Naive thymus-derived CD4-positive, alpha-beta T cell (primary cell): ENCODE data around the gene DHX40. TPM values are rescaled to one million over a fixed set of nuclear protein-coding genes. Genes with fewer than 3 reads are reported as not detected.
A peak's percentile ranks its signal among the peaks of the same experiment; 100 is the strongest.

Source experiments
- ATAC-seq: fragments of 150-1000 bp; cut with Tn5 transposase; 2 replicates; pipeline ENCODE4 v1.10.0; 2021; ENCODE audit warnings: mild to moderate bottlenecking, moderate library complexity
- CTCF ChIA-PET: fragments of 350-600 bp; sonication (Branson Sonifier 250); formaldehyde crosslinking; loops from one replicate; lab custom pipeline; 2021; ENCODE audit warnings: antibody characterized with exemption; lab: Charles Lee
- POLR2A ChIA-PET: fragments of 350-600 bp; sonication (Branson Sonifier 250); formaldehyde crosslinking; loops from one replicate; lab custom pipeline; 2021; ENCODE audit warnings: antibody characterized with exemption, inconsistent platforms; lab: Charles Lee
- DNase-seq, 9 donors: peaks; one replicate each; pipeline versions ENCODE4 v3.0.0 to v3.0.0-alpha.2; 2020 to 2022; ENCODE audit warnings: mixed read lengths in 1 of 9
- H3K27ac ChIP-seq: one replicate; pipeline ENCODE4 v1.7.0; 2013; ENCODE audit warnings: mild to moderate bottlenecking, low read depth, low read length, moderate library complexity
- H3K27me3 ChIP-seq, 2 donors: one replicate each; pipeline ENCODE4 v1.7.0; 2013; ENCODE audit warnings: low read length in 2 of 2, mild to moderate bottlenecking in 2 of 2, moderate library complexity in 2 of 2; ENCODE audit not compliant: control insufficient read depth in 2 of 2, insufficient read depth in 2 of 2
- H3K36me3 ChIP-seq, 3 experiments: 1 replicate in 2 of 3; 2 replicates in 1 of 3; pipeline ENCODE4 v1.7.0; 2013; ENCODE audit warnings: low read length in 3 of 3, mild to moderate bottlenecking in 3 of 3, moderate library complexity in 1 of 3; ENCODE audit not compliant: insufficient read depth in 3 of 3, control insufficient read depth in 2 of 3
- H3K4me1 ChIP-seq, 2 donors: one replicate each; pipeline ENCODE4 v1.7.0; 2013; ENCODE audit warnings: low read length in 2 of 2, mild to moderate bottlenecking in 2 of 2, moderate library complexity in 1 of 2; ENCODE audit not compliant: control insufficient read depth in 2 of 2, insufficient read depth in 2 of 2
- H3K4me3 ChIP-seq: 2 replicates; pipeline ENCODE4 v1.7.0; 2013; ENCODE audit warnings: mild to moderate bottlenecking, low read length
- H3K9me3 ChIP-seq, 3 experiments: 1 replicate in 2 of 3; 2 replicates in 1 of 3; pipeline ENCODE4 v1.7.0; 2013; ENCODE audit warnings: low read length in 3 of 3; ENCODE audit not compliant: control insufficient read depth in 2 of 3
- H3K27ac Mint-ChIP-seq, 9 donors: one replicate each; pipeline ENCODE4 v1.8.0; 2020 to 2022; ENCODE audit warnings: mixed read lengths in 9 of 9, mild to moderate bottlenecking in 8 of 9, moderate library complexity in 5 of 9, inconsistent platforms in 2 of 9
- H3K27me3 Mint-ChIP-seq, 5 donors: one replicate each; pipeline ENCODE4 v1.8.0; 2021 to 2022; ENCODE audit warnings: mixed read lengths in 5 of 5, mild to moderate bottlenecking in 1 of 5
- H3K36me3 Mint-ChIP-seq, 5 donors: one replicate each; pipeline ENCODE4 v1.8.0; 2020 to 2022; ENCODE audit warnings: mixed read lengths in 5 of 5, mild to moderate bottlenecking in 3 of 5, inconsistent platforms in 1 of 5
- H3K4me1 Mint-ChIP-seq, 7 donors: one replicate each; pipeline ENCODE4 v1.8.0; 2020 to 2022; ENCODE audit warnings: mixed read lengths in 7 of 7, mild to moderate bottlenecking in 3 of 7, inconsistent platforms in 1 of 7
- H3K4me3 Mint-ChIP-seq, 10 donors: one replicate each; pipeline ENCODE4 v1.8.0; 2020 to 2022; ENCODE audit warnings: mild to moderate bottlenecking in 10 of 10, mixed read lengths in 10 of 10, moderate library complexity in 6 of 10, inconsistent platforms in 2 of 10
- H3K9me3 Mint-ChIP-seq, 11 donors: one replicate each; pipeline ENCODE4 v1.8.0; 2020 to 2022; ENCODE audit warnings: mixed read lengths in 11 of 11, mild to moderate bottlenecking in 4 of 11, inconsistent platforms in 1 of 11, moderate library complexity in 1 of 11
- intact Hi-C, 2 donors: fragments of 100-400 bp; cut with micrococcal nuclease; formaldehyde crosslinking; loops; one replicate each; pipeline ENCODE4 v1.15.1; 2023
- polyA plus RNA-seq, 2 donors: library from polyadenylated mRNA; unstranded; fragments of 300-500 nt; fragmentation: Illumina TruSeq; gene quantifications; one replicate each; pipeline ENCODE4 v1.2.3, GENCODE V29; 2021
- total RNA-seq, 6 experiments: library from RNA in 5 of 6; stranded (reverse) in 5 of 6; gene quantifications; 1 replicate in 5 of 6; 2 replicates in 1 of 6; pipeline ENCODE4 v1.2.3 and lab custom pipeline; 2021 to 2026

Gene DHX40
- total and polyA plus RNA-seq, 7 experiments from 2014 or later = 21.3 to 44.9 (median 28.5) TPM

DNA sequence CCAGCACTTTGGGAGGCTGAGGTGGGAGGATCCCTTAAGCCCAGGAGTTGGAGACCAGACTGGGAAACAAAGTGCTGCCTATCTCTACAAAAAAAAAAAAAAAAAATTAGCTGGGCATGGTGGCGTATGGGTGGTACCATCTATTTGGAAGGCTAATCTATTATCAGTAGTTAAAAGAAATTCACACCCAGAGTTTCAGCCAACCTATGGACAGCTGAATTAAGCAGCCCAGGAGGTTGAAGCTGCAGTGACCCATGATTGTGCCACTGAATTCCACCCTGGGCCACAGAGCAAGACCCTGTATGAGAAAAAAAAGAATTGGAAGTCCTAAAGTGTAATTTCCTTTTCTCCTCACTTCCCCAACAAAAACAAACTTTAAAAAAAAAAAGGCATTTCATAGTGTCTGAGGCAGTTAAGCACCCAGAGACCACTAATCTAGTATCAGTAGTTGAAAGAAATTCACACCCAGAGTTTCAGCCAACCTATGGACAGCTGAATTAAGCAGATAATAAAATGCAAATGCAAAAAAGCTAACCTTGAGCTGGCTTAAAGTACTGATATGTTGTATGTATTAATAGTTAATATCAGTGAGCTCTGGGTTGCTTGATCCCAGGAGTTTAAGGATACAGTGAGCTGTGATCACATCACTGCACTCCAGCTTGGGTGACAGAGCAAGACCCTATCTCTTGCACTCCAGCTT, 72.4 kb downstream of the DHX40 start:
- intact Hi-C loops = no loop called here

DNA sequence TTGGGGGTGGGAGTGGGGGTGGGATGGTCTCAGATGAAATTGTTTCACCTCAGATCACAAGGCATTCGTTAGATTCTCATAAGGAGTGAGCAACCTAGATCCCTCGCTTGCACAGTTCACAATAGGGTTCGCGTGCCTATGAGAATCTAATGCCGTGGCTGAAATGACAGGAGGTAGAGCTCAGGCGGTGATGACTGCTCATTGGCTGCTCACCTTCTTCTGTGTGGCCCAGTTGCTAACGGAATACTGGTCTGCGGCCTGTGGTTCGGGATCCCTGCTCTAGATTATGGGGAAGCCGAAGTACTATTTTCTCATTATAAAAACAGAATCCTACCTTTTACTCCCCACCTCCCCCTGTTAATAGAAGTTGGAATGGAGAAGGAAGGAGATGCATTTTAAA, 73.1 kb downstream of the DHX40 start:
- H3K27ac Mint-ChIP-seq = peak overlapping the region in 1 of 9 donors; percentile 24
- intact Hi-C loops = no loop called here
- H3K4me3 ChIP-seq = no peak overlapping the region
- ATAC-seq = no peak
- no peaks in the 10 kb centered on the region for H3K27me3 ChIP-seq
- POLR2A ChIA-PET = no interaction called here
- H3K4me1 Mint-ChIP-seq = peaks cover 37 to 79% (median 64%) of the 10 kb centered on the region in 7 donors
- H3K36me3 Mint-ChIP-seq = peaks cover 0 to 3% (median 0%) of the 10 kb centered on the region in 5 donors
- no peaks in the 10 kb centered on the region for H3K9me3 Mint-ChIP-seq
- H3K36me3 ChIP-seq = peaks cover 0 to under 1% (median 0%) of the 10 kb centered on the region in 3 experiments
- H3K4me1 ChIP-seq = peaks cover 31 to 32% of the 10 kb centered on the region in 2 donors
- no peak overlapping the region for H3K4me3 Mint-ChIP-seq
- no peaks in the 10 kb centered on the region for H3K27me3 Mint-ChIP-seq
- CTCF ChIA-PET = no interaction called here
- no peak overlapping the region for H3K27ac ChIP-seq
- H3K9me3 ChIP-seq = no peaks in the 10 kb centered on the region
- no peak for DNase-seq

More for the DNA sequence above, 72.4 kb downstream of the DHX40 start:
- peak overlapping the region in 1 of 10 donors; percentile 45 for H3K4me3 Mint-ChIP-seq
- peaks cover 0 to 1% (median 0%) of the 10 kb centered on the region in 5 donors for H3K36me3 Mint-ChIP-seq
- H3K9me3 Mint-ChIP-seq = no peaks in the 10 kb centered on the region
- H3K27me3 Mint-ChIP-seq = no peaks in the 10 kb centered on the region
- Histone ChIP-seq H3K36me3 (no peaks in the 10 kb centered on the region), H3K4me3 (no peak overlapping the region), H3K27ac (no peak overlapping the region), H3K4me1 (peaks cover 37 to 40% of the 10 kb centered on the region in 2 donors), H3K9me3 (no peaks in the 10 kb centered on the region), H3K27me3 (no peaks in the 10 kb centered on the region)
- ChIA-PET CTCF (interaction anchor here (1.0 kb wide), 1 partner anchor 275 kb away, joined by 3 read pairs; no protein-coding TSS in a partner anchor), POLR2A (interaction anchor here (0.6 kb wide), 1 partner anchor 19 kb away, joined by 5 read pairs; no protein-coding TSS in a partner anchor)
- peak overlapping the region in 3 of 9 donors; percentile 8 to 34 (median 29) for H3K27ac Mint-ChIP-seq
- no peak for ATAC-seq
- peaks cover 34 to 81% (median 64%) of the 10 kb centered on the region in 7 donors for H3K4me1 Mint-ChIP-seq
- DNase-seq = no peak

DNA sequence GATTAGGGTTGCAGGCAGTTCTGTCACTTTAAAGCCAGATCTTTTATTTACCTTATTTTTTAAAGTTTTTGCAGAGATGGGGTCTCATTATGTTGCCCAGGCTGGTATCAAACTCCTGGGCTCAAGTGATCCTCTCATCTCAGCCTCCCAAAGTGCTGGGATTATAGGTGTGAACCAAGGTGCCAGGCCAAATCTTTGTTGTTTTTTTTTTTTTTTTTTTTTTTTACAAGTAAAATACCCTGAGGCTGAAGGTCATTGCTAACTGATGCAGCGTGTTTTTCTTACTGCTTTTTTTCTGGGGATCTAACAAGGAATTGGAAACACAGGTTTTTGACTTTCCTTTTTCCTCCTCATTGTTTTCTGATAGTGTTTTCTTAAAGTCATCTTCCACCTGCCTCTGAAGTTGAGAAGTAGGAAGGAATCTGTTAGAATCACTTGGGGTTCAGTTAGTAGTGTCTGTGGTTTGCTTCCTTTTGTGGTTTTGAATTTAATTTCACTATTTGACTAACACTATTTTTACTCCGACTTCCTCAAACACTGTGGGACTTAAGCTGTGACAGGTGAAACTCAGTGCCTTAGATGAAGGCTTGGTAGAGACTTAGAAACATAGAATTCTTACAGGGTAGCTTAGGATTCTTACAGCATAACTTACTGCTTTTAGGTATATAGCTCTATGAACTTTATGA, 76.5 kb downstream of the DHX40 start:
- H3K27ac Mint-ChIP-seq = peak overlapping the region; percentile 7 to 89 (median 64)
- Histone ChIP-seq H3K9me3 (no peaks in the 10 kb centered on the region), H3K36me3 (peaks cover 0 to 18% (median 4%) of the 10 kb centered on the region in 3 experiments), H3K27ac (no peak overlapping the region), H3K4me3 (no peak overlapping the region), H3K4me1 (peaks cover 17 to 20% of the 10 kb centered on the region in 2 donors), H3K27me3 (no peaks in the 10 kb centered on the region)
- peak in 6 of 9 donors; percentile 24 to 51 (median 44) for DNase-seq
- CTCF ChIA-PET = no interaction called here
- peaks cover 3 to 16% (median 4%) of the 10 kb centered on the region in 5 donors for H3K36me3 Mint-ChIP-seq
- peak overlapping the region; percentile 16 to 81 (median 76) for H3K4me3 Mint-ChIP-seq
- intact Hi-C loops = loop anchor here (1.0 to 5.0 kb wide), 2 partner anchors 23 to 120 kb away; partner anchors contain the start of gene CLTC (in 2 of the 2)
- POLR2A ChIA-PET = interaction anchor here (0.6 to 3.1 kb wide), 2 partner anchors 23 to 36 kb away, joined by 3 to 19 read pairs; partner anchors contain the start of gene CLTC
- ATAC-seq = peak; percentile 86
- H3K9me3 Mint-ChIP-seq = no peaks in the 10 kb centered on the region
- no peaks in the 10 kb centered on the region for H3K27me3 Mint-ChIP-seq
- H3K4me1 Mint-ChIP-seq = peaks cover 34 to 70% (median 65%) of the 10 kb centered on the region in 7 donors

DNA sequence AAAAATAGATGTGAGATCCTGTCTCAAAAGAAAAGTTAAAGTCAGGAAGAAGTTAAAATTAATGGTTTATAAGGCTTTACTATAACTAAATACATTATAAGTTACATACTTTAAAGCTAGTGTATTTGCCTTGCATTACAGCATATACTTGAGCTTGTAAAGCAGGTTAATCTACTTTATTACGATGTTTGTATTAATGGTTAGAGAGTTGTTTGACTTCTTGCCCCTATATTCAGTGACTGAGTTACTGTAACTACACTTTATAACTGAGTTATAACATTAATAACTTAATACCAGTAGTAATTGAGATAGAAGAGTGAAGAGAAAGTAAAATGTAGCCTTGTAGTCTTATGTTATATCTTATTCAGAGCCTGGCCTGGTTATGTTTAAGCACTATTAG, 77.2 kb downstream of the DHX40 start:
- H3K4me3 Mint-ChIP-seq = peak overlapping the region in 6 of 10 donors; percentile 75 to 81 (median 76)
- no peak for DNase-seq
- Histone ChIP-seq H3K4me3 (no peak overlapping the region), H3K27ac (no peak overlapping the region), H3K27me3 (no peaks in the 10 kb centered on the region), H3K9me3 (no peaks in the 10 kb centered on the region), H3K4me1 (peaks cover 17 to 20% of the 10 kb centered on the region in 2 donors), H3K36me3 (peaks cover 0 to 21% (median 4%) of the 10 kb centered on the region in 3 experiments)
- intact Hi-C loops = loop anchor here (1.0 to 5.0 kb wide), 2 partner anchors 23 to 120 kb away; partner anchors contain the start of gene CLTC (in 2 of the 2)
- H3K27me3 Mint-ChIP-seq = no peaks in the 10 kb centered on the region
- CTCF ChIA-PET = no interaction called here
- H3K4me1 Mint-ChIP-seq = peaks cover 34 to 73% (median 68%) of the 10 kb centered on the region in 7 donors
- H3K9me3 Mint-ChIP-seq = no peaks in the 10 kb centered on the region
- POLR2A ChIA-PET = interaction anchor here (3.1 kb wide), 1 partner anchor 23 kb away, joined by 19 read pairs; the partner anchor contains the start of gene CLTC
- no peak for ATAC-seq
- peaks cover 3 to 21% (median 4%) of the 10 kb centered on the region in 5 donors for H3K36me3 Mint-ChIP-seq
- H3K27ac Mint-ChIP-seq = peak overlapping the region in 7 of 9 donors; percentile 27 to 84 (median 64)

DNA sequence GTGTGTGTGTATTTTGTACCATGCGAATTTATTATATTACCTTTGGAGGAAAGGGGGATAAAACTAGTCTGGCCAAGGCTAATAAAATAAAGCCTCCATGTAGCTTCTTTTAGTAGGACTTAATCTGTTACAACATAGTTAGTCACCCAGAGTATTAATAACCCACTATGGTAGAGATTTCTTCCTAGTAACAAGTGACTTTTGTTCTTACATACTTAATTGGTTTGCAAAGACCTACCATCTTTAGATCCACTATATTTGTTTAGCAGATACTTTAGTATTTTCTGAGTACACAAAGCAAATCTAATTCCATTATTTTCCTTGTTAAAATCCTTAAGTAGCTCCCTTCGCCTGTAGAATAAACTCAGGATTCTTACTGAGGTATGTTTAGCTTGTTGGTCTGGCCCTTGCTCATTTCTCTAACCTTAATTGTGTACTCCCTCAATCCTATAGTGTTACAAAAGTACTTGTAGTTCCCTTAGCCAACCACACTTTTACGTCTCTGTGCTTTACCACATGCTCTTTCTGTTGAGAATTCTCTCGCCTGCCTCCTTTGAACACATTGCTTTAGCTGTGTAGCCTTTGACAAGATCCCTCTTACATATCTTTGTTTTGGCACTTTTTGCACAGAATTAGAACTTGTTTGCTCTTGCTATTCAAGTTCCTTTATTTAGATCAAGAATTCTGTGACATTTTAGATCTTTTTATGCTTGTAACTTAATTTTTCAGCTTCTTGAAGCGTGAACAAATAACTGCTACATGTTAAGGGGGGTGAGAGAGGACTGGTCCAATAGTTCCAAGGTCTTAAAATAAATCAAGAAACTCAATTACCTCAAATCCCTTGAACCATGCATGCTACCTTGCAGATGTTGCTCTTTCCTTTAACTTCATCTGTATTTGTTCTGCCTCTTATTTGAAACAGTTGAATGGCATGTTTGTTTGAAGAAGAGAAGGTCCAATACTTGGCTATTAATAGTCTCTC, 78.0 kb downstream of the DHX40 start:
- peak overlapping the region in 3 of 10 donors; percentile 2 to 81 (median 4) for H3K4me3 Mint-ChIP-seq
- H3K36me3 Mint-ChIP-seq = peaks cover 3 to 30% (median 8%) of the 10 kb centered on the region in 5 donors
- Histone ChIP-seq H3K27ac (no peak overlapping the region), H3K36me3 (peaks cover 0 to 30% (median 4%) of the 10 kb centered on the region in 3 experiments), H3K27me3 (no peaks in the 10 kb centered on the region), H3K9me3 (no peaks in the 10 kb centered on the region), H3K4me3 (no peak overlapping the region), H3K4me1 (peaks cover 10 to 20% of the 10 kb centered on the region in 2 donors)
- H3K9me3 Mint-ChIP-seq = no peaks in the 10 kb centered on the region
- H3K27me3 Mint-ChIP-seq = no peaks in the 10 kb centered on the region
- DNase-seq (no peak), ATAC-seq (no peak)
- peak overlapping the region in 7 of 9 donors; percentile 2 to 85 (median 49) for H3K27ac Mint-ChIP-seq
- CTCF ChIA-PET = no interaction called here
- POLR2A ChIA-PET = interaction anchor here (0.6 to 3.1 kb wide), 5 partner anchors 14 to 31 kb away, joined by 3 to 19 read pairs (median 3); partner anchors contain the start of gene CLTC
- H3K4me1 Mint-ChIP-seq = peaks cover 32 to 74% (median 64%) of the 10 kb centered on the region in 7 donors
- intact Hi-C loops = loop anchor here in 1 of 2 donors (5.0 kb wide), 1 partner anchor 121 kb away; no protein-coding TSS in a partner anchor
